Activated CD8-positive, alpha-beta memory T cell treated with anti-CD3 and anti-CD28 coated beads for 4 hours (primary cell): ENCODE measurements around the gene TMEM190.

Experiments used
- DNase-seq, 2 donors: peaks; one replicate each; pipeline ENCODE4 v3.0.0-alpha.2; 2020; ENCODE audit warnings: low read depth in 2 of 2

TMEM190 gene

GRCh38 chr19:55421281-55421680 lies 44.7 kb downstream of the TMEM190 start:
- peak in 1 of 2 donors; percentile 6 for DNase-seq

DNA sequence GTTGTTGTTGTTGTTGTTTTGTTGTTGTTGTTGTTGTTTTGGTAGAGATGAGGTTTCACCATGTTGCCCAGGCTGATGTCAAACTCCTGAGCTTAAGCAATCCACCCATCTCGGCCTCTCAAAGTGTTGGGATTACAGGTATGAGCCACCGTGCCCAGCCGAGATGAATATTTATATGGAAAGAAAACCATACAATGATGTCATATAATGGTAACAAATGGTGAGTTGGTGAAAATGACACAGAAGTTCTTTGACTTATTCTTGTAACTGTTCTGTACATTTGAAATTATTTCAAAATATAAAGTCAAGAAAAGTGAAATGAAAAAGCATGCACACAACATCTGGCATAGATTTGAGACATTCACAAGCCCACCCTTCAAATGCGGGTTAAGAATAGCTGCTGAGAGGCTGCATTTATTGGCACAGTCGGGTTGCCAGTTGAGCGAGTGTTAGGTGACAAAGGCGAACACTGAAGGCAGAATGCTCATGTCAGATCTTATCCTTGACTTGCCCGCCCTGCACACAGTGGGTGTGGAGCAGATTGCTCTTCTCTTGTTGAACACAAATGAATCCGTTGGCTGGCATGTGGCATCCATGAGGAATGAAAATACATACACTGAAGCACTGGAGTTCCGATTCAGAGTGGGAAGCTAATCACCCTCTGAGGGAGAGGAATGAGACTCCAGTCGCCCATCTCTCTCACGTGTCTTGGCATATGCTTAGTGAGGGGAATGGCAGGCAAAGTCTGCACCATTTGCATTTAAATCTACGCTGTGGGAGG lies 46.8 kb downstream of the TMEM190 start:
- no peak for DNase-seq

- no peak for DNase-seq
Observed at GRCh38 chr19:55424518-55424917, 47.9 kb downstream of the TMEM190 start.

GRCh38 chr19:55426042-55426441 lies 49.4 kb downstream of the TMEM190 start:
- DNase-seq = no peak
